Mesothelial cell of epicardium (in vitro differentiated cells): ENCODE measurements around the gene ROBO2. TPM values are rescaled to one million over a fixed set of nuclear protein-coding genes. Genes with fewer than 3 reads are reported as not detected.

ENCODE experiments used
- DNase-seq, 2 experiments: peaks; one replicate each; pipeline ENCODE4 v3.0.0; 2021; ENCODE audit warnings: low spot score in 2 of 2; ENCODE audit not compliant: unreplicated experiment in 2 of 2
- H3K27ac Mint-ChIP-seq: 2 replicates; pipeline ENCODE4 v1.8.0; 2021; ENCODE audit warnings: mixed read lengths
- H3K27me3 Mint-ChIP-seq: 2 replicates; pipeline ENCODE4 v1.8.0; 2021; ENCODE audit warnings: low read depth, mixed read lengths
- H3K36me3 Mint-ChIP-seq: 2 replicates; pipeline ENCODE4 v1.8.0; 2021; ENCODE audit warnings: mixed read lengths
- H3K4me1 Mint-ChIP-seq: 2 replicates; pipeline ENCODE4 v1.8.0; 2021; ENCODE audit warnings: mixed read lengths
- H3K4me3 Mint-ChIP-seq: 2 replicates; pipeline ENCODE4 v1.8.0; 2021; ENCODE audit warnings: mild to moderate bottlenecking, moderate library complexity, mixed read lengths
- H3K9me3 Mint-ChIP-seq: 2 replicates; pipeline ENCODE4 v1.8.0; 2021; ENCODE audit warnings: mixed read lengths
- total RNA-seq: library from RNA; stranded (reverse); gene quantifications from 3 replicates; pipeline ENCODE4 v1.2.1, GENCODE V29; 2021
- TF ChIP-seq, protein P1 (sequence below): fragments of 200-600 bp; sonication (generic); IDR thresholded peaks from one replicate; pipeline ENCODE4 v1.5.0; 2021; ENCODE audit warnings: antibody characterized with exemption; ENCODE audit not compliant: unreplicated experiment

ROBO2 gene
- total RNA-seq, 1 donor from 2014 or later, result 82.3 TPM

DNA sequence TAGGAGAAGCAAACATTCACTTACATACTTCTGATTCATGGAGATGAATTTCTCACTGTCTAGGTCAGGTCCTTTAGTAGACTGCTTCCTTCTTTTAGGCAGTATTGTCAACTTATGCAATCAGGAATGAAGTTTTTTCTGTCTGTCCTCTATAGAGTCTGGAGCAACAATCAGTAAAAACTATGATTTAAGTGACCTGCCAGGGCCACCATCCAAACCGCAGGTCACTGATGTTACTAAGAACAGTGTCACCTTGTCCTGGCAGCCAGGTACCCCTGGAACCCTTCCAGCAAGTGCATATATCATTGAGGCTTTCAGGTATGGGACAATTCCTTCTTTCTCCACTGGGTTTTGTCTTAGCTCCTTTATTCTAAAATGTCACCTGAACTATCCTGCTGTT is 523.1 kb downstream of the ROBO2 start:
- Mint-ChIP-seq H3K27ac (no peak overlapping the region), H3K36me3 (peaks cover 6% of the 10 kb centered on the region), H3K27me3 (no peaks in the 10 kb centered on the region), H3K9me3 (no peaks in the 10 kb centered on the region), H3K4me1 (no peaks in the 10 kb centered on the region), H3K4me3 (no peak overlapping the region)
- TF ChIP-seq, protein P1, sequence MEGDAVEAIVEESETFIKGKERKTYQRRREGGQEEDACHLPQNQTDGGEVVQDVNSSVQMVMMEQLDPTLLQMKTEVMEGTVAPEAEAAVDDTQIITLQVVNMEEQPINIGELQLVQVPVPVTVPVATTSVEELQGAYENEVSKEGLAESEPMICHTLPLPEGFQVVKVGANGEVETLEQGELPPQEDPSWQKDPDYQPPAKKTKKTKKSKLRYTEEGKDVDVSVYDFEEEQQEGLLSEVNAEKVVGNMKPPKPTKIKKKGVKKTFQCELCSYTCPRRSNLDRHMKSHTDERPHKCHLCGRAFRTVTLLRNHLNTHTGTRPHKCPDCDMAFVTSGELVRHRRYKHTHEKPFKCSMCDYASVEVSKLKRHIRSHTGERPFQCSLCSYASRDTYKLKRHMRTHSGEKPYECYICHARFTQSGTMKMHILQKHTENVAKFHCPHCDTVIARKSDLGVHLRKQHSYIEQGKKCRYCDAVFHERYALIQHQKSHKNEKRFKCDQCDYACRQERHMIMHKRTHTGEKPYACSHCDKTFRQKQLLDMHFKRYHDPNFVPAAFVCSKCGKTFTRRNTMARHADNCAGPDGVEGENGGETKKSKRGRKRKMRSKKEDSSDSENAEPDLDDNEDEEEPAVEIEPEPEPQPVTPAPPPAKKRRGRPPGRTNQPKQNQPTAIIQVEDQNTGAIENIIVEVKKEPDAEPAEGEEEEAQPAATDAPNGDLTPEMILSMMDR, result no peak
- DNase-seq, result no peak

DNA sequence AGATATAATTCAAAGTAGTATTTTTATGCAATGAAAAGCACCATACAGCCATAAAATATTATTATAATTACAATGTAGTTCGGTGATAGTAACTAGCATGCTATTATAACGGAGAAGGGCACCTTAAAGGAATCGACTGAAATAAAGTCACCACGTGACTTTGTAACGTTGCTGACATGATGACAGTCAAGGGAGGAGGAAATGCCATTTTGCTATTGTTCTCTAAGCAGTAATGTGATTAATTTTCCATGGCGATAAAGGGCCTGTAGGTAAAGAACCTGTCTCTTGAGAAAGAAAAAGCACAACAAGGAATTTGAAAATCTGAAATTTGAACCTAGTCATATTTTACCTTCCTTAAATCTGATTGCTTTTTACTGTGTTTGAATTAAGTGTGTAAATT is 526.2 kb downstream of the ROBO2 start:
- no peak for DNase-seq
- H3K27ac Mint-ChIP-seq, result no peak overlapping the region
- no peaks in the 10 kb centered on the region for H3K27me3 Mint-ChIP-seq
- H3K4me3 Mint-ChIP-seq, result no peak overlapping the region
- peaks cover 18% of the 10 kb centered on the region for H3K36me3 Mint-ChIP-seq
- H3K4me1 Mint-ChIP-seq, result no peaks in the 10 kb centered on the region
- TF ChIP-seq, protein P1, result no peak
- H3K9me3 Mint-ChIP-seq, result peaks cover 19% of the 10 kb centered on the region

DNA sequence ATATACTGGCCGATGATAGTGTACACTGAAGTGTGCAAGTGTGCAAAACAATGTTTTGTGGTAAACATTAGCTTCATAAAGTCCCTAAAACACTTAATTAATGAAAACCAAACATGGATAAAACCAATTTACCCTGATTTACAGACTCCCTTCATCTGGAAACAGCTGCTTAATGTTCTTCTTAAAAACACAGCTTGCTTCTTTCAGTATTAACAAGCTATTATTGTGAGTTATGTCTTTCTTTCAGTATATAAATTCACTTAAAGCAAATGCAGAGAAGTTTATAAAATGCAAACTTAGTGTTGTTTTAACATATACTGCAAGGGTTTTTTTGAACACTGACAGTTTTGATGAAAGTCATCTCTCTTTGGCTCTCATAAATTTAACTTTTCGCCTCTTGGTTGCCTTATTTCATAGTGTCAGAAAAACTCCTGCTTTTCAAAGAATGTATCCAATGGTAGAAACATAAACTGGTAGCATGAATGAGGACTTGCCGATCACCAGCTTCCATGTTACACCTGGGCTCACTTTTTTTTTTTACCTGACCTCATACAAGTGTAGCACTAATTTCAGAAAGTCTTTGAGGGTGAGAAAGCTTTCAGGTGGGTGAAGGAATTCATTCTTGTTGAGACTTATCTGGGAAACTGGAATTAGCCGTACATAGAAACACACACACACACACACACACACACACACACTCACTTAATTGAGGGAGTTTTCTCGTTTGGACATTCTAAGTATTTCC is 532.2 kb downstream of the ROBO2 start:
- Mint-ChIP-seq H3K4me3 (no peak overlapping the region), H3K9me3 (peaks cover 19% of the 10 kb centered on the region), H3K36me3 (peaks cover 26% of the 10 kb centered on the region), H3K27me3 (no peaks in the 10 kb centered on the region), H3K4me1 (peaks cover 13% of the 10 kb centered on the region), H3K27ac (no peak overlapping the region)
- TF ChIP-seq, protein P1, result no peak
- DNase-seq, result no peak

DNA sequence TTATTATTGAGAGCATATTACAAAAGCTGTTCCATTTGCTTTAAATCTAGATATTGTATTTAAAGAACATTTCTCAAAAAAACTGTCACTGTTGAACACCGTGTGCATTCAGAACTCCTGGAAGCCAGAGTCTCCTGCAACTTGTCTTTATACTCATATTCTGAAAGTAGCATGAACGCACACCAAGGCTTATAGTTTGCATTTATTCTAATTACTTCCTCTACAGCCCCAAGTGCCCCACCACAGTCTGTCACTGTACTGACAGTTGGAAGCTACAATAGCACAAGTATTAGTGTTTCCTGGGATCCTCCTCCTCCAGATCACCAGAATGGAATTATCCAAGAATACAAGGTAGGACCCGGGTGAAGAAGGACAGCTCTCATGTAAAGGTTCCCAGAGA is 537.4 kb downstream of the ROBO2 start:
- peaks cover 6% of the 10 kb centered on the region for H3K4me1 Mint-ChIP-seq
- TF ChIP-seq, protein P1, result no peak
- peaks cover 11% of the 10 kb centered on the region for H3K36me3 Mint-ChIP-seq

DNA sequence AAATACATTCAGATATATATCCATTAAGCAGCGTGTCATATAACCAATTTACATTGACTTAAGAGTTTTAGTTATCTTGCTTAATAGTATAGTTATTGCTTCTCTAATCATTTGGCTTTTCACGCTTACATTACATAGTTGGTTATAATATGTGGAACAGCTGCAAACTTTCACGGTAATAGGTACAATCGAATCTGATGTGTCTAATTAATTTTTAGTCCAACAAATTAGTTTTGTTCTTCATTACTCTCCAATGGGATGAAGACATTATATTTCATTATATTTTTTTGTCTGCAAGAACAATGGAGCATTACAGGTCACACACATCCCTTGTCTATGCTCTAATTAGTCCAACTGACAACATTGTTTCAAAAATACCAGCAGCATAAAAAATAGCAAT is 546.3 kb downstream of the ROBO2 start:
- no peak overlapping the region for H3K4me3 Mint-ChIP-seq
- H3K4me1 Mint-ChIP-seq, result peaks cover 17% of the 10 kb centered on the region
- DNase-seq, result no peak
- TF ChIP-seq, protein P1, result no peak
- peaks cover 4% of the 10 kb centered on the region for H3K9me3 Mint-ChIP-seq
- peaks cover 14% of the 10 kb centered on the region for H3K36me3 Mint-ChIP-seq
- no peak overlapping the region for H3K27ac Mint-ChIP-seq
- no peaks in the 10 kb centered on the region for H3K27me3 Mint-ChIP-seq

More for the DNA sequence above, 537.4 kb downstream of the ROBO2 start:
- no peak overlapping the region for H3K4me3 Mint-ChIP-seq
- no peak for DNase-seq
- no peaks in the 10 kb centered on the region for H3K27me3 Mint-ChIP-seq
- no peaks in the 10 kb centered on the region for H3K9me3 Mint-ChIP-seq
- H3K27ac Mint-ChIP-seq, result no peak overlapping the region
